MM.1S (cell line): ENCODE results near the gene SNX1.

Source experiments
- EZH2 ChIP-seq: fragments of 300-600 bp; sonication (generic); optimal IDR thresholded peaks from 2 replicates; pipeline ENCODE3; 2017; ENCODE audit warnings: low read depth, mild to moderate bottlenecking, antibody characterized with exemption, low read length, mixed read lengths
- EZH2phosphoT487 ChIP-seq: fragments of 300-600 bp; sonication (generic); IDR thresholded peaks from 2 replicates; pipeline ENCODE4 v1.6.1; 2018; ENCODE audit warnings: antibody characterized with exemption, low read length
- TF ChIP-seq, protein P1 (sequence below): fragments of 300-600 bp; sonication (generic); IDR thresholded peaks from 2 replicates; pipeline ENCODE4 v1.5.1; 2016; ENCODE audit warnings: antibody characterized with exemption, low read length, mixed read lengths

DNA sequence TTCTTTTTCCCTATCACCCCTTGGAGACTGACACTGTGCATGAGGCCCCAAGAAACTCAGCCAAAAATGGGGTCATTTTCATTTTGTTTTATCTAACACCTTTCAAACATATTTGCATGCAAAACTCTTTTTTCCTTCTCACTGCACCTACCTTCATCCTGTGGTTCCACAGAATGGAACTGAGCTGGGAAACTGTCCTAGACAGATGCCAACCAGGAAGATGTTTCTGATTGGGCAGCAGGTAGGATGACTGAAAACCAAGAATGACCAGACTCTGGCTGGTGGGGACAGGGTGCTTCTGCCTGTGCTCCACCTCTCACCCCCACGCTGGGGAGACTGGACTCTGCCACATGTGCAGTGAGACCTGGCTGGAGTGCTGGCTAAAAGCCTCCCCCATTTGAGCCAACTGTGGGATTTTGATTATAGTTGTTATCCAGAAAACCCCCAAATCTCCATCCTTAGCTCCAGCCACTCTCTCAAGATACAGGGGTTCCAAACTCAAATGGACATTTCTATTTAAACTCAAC, 61.9 kb downstream of the SNX1 start:
- no peak for TF ChIP-seq EZH2
- TF ChIP-seq EZH2phosphoT487 = no peak
- TF ChIP-seq, protein P1, sequence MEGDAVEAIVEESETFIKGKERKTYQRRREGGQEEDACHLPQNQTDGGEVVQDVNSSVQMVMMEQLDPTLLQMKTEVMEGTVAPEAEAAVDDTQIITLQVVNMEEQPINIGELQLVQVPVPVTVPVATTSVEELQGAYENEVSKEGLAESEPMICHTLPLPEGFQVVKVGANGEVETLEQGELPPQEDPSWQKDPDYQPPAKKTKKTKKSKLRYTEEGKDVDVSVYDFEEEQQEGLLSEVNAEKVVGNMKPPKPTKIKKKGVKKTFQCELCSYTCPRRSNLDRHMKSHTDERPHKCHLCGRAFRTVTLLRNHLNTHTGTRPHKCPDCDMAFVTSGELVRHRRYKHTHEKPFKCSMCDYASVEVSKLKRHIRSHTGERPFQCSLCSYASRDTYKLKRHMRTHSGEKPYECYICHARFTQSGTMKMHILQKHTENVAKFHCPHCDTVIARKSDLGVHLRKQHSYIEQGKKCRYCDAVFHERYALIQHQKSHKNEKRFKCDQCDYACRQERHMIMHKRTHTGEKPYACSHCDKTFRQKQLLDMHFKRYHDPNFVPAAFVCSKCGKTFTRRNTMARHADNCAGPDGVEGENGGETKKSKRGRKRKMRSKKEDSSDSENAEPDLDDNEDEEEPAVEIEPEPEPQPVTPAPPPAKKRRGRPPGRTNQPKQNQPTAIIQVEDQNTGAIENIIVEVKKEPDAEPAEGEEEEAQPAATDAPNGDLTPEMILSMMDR = no peak
